DMS53 treated with DMSO at 0.1 percent for 48 hours (cell line): Measurements from ENCODE around the gene GFRA1.
A peak's percentile ranks its signal among the peaks of the same experiment; 100 is the strongest.

Source experiments
- DNase-seq: peaks from one replicate; lab custom pipeline; 2025; ENCODE audit not compliant: unreplicated experiment; lab: John Stamatoyannopoulos, UW

GFRA1 gene, protein sequence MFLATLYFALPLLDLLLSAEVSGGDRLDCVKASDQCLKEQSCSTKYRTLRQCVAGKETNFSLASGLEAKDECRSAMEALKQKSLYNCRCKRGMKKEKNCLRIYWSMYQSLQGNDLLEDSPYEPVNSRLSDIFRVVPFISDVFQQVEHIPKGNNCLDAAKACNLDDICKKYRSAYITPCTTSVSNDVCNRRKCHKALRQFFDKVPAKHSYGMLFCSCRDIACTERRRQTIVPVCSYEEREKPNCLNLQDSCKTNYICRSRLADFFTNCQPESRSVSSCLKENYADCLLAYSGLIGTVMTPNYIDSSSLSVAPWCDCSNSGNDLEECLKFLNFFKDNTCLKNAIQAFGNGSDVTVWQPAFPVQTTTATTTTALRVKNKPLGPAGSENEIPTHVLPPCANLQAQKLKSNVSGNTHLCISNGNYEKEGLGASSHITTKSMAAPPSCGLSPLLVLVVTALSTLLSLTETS

GRCh38 chr10:116272440-116273283 is at the start of gene GFRA1:
Gene GFRA1, minus strand, starts transcription at chr10:116273206. Its CDS starts 1,177 bp downstream, at chr10:116272029.
- DNase-seq: peak; percentile 6

- DNase-seq: no peak
Measured at GRCh38 chr10:116316503-116316902, 43.5 kb upstream of the GFRA1 start.

GRCh38 chr10:116312548-116312947 is 39.5 kb upstream of the GFRA1 start:
- no peak for DNase-seq

- DNase-seq: no peak
Measured at GRCh38 chr10:116311706-116312490, 38.9 kb upstream of the GFRA1 start.

DNA sequence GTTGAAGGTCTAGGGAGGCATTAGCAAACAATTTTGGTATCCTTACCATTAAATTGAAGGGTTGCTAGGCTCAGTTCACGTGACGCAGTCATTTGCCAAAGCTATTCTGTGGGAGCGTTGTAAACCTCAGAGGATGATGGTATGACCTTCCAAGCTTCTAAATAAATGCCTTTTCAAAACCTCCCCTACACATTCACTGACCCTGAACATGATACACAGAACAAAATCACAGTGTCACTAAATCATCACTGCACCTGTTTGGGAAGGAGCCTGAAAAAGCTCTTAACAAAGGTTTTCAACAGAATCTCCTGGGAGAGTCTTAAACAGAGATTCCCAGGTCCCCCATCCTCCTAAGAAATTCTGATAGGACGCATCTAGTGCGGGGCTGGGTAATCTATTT is 38.0 kb upstream of the GFRA1 start:
- no peak for DNase-seq

- no peak for DNase-seq
Measured at GRCh38 chr10:116307455-116307854, 34.4 kb upstream of the GFRA1 start.

DNA sequence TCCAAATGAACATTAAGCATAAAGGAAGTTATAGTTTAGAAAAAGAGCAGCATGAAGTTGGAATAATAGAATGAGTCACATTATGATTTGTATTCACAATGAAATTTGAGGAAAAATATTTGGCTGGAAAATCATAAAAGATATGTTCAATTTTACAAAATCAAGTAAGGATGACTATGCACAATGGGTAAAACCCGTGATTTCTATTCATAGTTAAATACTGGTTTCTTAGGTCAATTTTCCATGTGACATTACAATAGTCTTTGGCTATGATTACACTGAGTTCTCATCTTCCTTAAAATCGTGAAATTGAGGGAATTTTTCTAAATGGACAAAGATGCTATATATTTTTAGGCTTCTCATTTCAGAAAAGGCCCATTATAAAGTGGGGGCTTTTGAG is 33.8 kb upstream of the GFRA1 start:
- no peak for DNase-seq

- no peak for DNase-seq
Measured at GRCh38 chr10:116304923-116305322, 31.9 kb upstream of the GFRA1 start.

DNA sequence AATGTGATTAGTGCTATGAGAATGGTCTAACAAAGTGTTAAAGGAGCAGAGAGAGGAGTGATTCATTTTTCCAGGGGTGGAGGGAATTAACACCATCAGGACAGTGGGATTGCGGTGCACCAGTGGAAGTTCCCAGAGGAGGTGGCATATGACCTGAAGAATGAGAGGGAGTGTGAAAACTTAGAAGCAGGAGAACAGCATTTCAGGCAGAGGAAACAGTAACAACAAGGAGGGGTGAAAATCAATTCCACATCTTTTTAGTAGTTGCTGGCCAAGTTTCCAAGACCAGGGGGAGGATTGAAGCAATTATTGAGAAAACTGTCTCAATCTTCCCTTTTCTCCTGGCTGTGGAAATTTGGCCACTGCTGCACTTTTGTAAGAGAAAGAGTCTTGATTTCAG is 27.5 kb upstream of the GFRA1 start:
- DNase-seq: no peak

GRCh38 chr10:116298586-116298985 is 25.6 kb upstream of the GFRA1 start:
- DNase-seq: no peak

GRCh38 chr10:116296291-116296721 is 23.3 kb upstream of the GFRA1 start:
- DNase-seq: no peak

DNA sequence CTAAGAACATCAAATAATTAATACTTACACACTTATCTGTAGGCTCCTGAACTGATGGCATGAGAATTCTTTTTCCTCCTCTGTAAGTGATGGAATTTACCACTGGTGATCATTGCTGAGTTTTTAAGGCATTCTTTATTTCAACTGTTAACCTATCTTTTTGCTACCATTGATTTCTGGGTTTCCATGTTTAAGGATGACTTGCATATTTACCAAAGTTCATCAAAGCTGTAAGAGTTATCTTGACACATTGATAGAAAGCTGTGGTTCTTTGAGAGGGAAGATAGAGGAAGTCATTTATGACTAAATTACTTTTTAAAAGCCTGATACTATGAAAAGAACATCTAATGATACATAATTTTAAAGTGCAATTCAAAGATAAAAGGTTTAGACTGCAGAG is 19.5 kb upstream of the GFRA1 start:
- DNase-seq: no peak

GRCh38 chr10:116289652-116290051 is 16.6 kb upstream of the GFRA1 start:
- DNase-seq: no peak

DNA sequence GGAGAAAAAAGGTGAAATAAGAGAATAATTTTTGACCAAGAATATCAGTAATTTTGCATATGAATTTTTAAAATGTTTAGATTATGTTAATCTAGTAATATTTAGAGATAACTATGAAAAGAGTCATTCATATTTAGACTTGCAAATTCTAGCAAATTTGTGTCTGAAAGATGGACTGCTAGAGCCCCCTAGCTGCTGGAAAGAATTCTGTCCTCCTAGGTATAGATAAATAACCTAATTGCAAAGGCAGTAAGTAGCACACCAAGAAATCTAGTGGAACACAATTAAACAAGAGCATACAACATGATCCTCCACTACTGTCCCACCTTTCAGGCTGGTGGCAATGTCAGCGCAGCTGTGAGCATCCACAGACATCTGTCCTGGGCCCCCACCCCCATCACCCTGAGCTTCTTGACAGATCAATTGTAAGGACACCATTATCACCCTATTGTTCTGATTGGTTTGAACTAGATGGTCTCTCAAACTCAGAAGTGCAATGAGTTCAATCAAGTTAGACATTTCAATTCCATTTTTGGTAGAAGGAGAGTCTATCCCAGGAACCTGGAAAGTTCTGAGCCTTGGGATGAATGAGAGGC is 15.0 kb upstream of the GFRA1 start:
- DNase-seq: peak; percentile 29

DNA sequence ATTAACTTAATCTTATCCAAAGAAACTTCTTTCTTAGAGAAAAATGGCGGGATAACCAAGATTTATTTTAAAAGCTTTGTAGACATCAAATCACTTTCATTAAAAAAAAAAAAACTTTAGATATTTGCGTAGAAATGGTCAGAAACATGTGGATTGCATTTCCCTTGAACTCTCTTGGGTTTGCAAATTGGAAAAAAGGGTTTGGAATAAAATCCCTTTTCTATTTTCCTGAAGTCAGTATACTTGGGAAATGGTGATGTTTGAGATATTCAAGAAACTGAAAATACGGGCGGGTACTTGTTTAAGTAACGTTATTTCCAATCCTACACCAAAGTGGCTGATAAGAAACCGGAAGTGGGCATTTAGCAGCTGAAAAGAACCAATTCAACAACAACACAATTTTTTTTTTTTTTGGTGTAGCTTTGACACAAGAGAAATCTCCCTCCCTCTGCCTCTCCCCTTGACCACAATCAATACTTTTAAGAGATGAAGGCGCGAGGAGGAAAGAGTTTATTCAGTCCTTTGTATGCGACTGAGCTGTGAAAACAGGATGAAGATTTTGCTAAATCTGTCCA is 13.7 kb upstream of the GFRA1 start:
- DNase-seq: no peak

- DNase-seq: no peak
Measured at GRCh38 chr10:116281775-116282174, 8.8 kb upstream of the GFRA1 start.

GRCh38 chr10:116278846-116279245 is 5.8 kb upstream of the GFRA1 start:
- DNase-seq: no peak

DNA sequence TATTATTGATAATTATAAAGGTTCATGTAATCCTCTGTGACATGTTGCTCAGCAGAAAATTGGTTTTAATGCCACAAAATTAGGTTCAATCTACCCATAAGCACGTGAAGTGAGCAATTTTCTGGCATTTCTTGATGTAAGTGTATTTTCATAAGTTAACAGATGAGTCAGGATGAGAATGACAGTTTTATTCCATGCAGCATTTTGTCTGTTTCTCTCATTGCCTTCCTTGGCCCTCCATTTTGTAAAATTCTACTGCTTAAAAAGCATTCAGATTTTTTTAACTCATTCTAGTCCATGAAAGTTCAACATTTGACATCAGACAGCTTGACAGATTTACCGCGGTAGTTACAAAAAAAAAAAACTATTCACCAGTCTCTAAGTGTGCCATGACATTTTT is 4.0 kb upstream of the GFRA1 start:
- DNase-seq: no peak

- DNase-seq: peak; percentile 59
Measured at GRCh38 chr10:116274064-116274904, 1.3 kb upstream of the GFRA1 start.
